ENCODE results near the gene CCL1. TPM values are rescaled to one million over a fixed set of nuclear protein-coding genes. Genes with fewer than 3 reads are reported as not detected.

Gene CCL1
- total RNA-seq, 2 donors from 2014 or later = not detected

GRCh38 chr17:34352191-34352590, 10.8 kb downstream of the CCL1 start:
- no peak for DNase-seq
- no peak overlapping the region for H3K9ac ChIP-seq (ENCODE audit: low read depth in 2 of 2, low read length in 2 of 2)
- H3K36me3 ChIP-seq = no peaks in the 10 kb centered on the region
- H3K27ac ChIP-seq = no peak overlapping the region
- H3K9me3 ChIP-seq = no peaks in the 10 kb centered on the region
- TF ChIP-seq CTCF (IDR thresholded peaks at IDR 0.05) = no peak
- no peaks in the 10 kb centered on the region for H3K27me3 ChIP-seq
- H3K4me3 ChIP-seq = no peak overlapping the region
- intact Hi-C loops (cut with DNase I) = no loop called here
- H3K4me1 ChIP-seq = no peaks in the 10 kb centered on the region

- H3K9ac ChIP-seq (ENCODE audit: low read depth in 2 of 2, low read length in 2 of 2) = no peak overlapping the region
- no peak for DNase-seq
- H3K27me3 ChIP-seq = no peaks in the 10 kb centered on the region
- H3K9me3 ChIP-seq = no peaks in the 10 kb centered on the region
- TF ChIP-seq CTCF (IDR thresholded peaks at IDR 0.05) = no peak
- no peaks in the 10 kb centered on the region for H3K36me3 ChIP-seq
- no peak overlapping the region for H3K4me3 ChIP-seq
- H3K27ac ChIP-seq = no peak overlapping the region
- no peaks in the 10 kb centered on the region for H3K4me1 ChIP-seq
- intact Hi-C loops (cut with DNase I) = no loop called here
These were observed 11.9 kb downstream of the CCL1 start for GRCh38 chr17:34351096-34351495.

- Histone ChIP-seq H3K4me1 (no peaks in the 10 kb centered on the region), H3K9me3 (no peaks in the 10 kb centered on the region), H3K36me3 (no peaks in the 10 kb centered on the region), H3K27me3 (no peaks in the 10 kb centered on the region), H3K4me3 (no peak overlapping the region), H3K9ac (ENCODE audit: low read depth in 2 of 2, low read length in 2 of 2) (no peak overlapping the region), H3K27ac (no peak overlapping the region)
- DNase-seq = no peak
- no peak for TF ChIP-seq CTCF (IDR thresholded peaks at IDR 0.05)
- intact Hi-C loops (cut with DNase I) = no loop called here
These were observed 13.3 kb downstream of the CCL1 start for GRCh38 chr17:34349751-34350150.

GRCh38 chr17:34347063-34347462, 16.0 kb downstream of the CCL1 start:
- Histone ChIP-seq H3K27ac (no peak overlapping the region), H3K36me3 (no peaks in the 10 kb centered on the region), H3K9ac (ENCODE audit: low read depth in 2 of 2, low read length in 2 of 2) (no peak overlapping the region), H3K4me3 (no peak overlapping the region), H3K4me1 (no peaks in the 10 kb centered on the region), H3K27me3 (no peaks in the 10 kb centered on the region), H3K9me3 (no peaks in the 10 kb centered on the region)
- DNase-seq = no peak
- no peak for TF ChIP-seq CTCF (IDR thresholded peaks at IDR 0.05)
- intact Hi-C loops (cut with DNase I) = no loop called here

GRCh38 chr17:34341916-34342315, 21.1 kb downstream of the CCL1 start:
- DNase-seq = no peak
- H3K36me3 ChIP-seq = no peaks in the 10 kb centered on the region
- no peaks in the 10 kb centered on the region for H3K4me1 ChIP-seq
- TF ChIP-seq CTCF (IDR thresholded peaks at IDR 0.05) = no peak
- intact Hi-C loops (cut with DNase I) = no loop called here
- H3K4me3 ChIP-seq = no peak overlapping the region
- no peak overlapping the region for H3K27ac ChIP-seq
- H3K9me3 ChIP-seq = no peaks in the 10 kb centered on the region
- no peaks in the 10 kb centered on the region for H3K27me3 ChIP-seq
- no peak overlapping the region for H3K9ac ChIP-seq (ENCODE audit: low read depth in 2 of 2, low read length in 2 of 2)

Data from colonic mucosa (tissue), 4 donors.